BJ (cell line): Measurements from ENCODE around the gene FADS1. TPM values are rescaled to one million over a fixed set of nuclear protein-coding genes. Genes with fewer than 3 reads are reported as not detected.

Source experiments
- CTCF ChIA-PET: fragments of 350-600 bp; formaldehyde crosslinking; extraction: SDS; loops from one replicate; lab custom pipeline; 2021; ENCODE audit warnings: antibody characterized with exemption, inconsistent platforms; lab: Yijun Ruan, JAX
- POLR2A ChIA-PET: fragments of 300-600 bp; sonication (Branson Sonifier 250); formaldehyde crosslinking; extraction: SDS; loops from one replicate; lab custom pipeline; 2021; ENCODE audit warnings: antibody characterized with exemption; lab: Charles Lee
- DNase-seq: peaks from one replicate; pipeline ENCODE4 v3.0.0-alpha.2; 2011; ENCODE audit warnings: low read depth
- H3K27me3 ChIP-seq: 2 replicates; pipeline ENCODE4 v1.6.0; 2011; ENCODE audit warnings: low read length; ENCODE audit not compliant: control insufficient read depth, insufficient read depth
- H3K36me3 ChIP-seq: 2 replicates; pipeline ENCODE4 v1.5.1; 2011; ENCODE audit warnings: low read length; ENCODE audit not compliant: control insufficient read depth, insufficient read depth
- H3K4me3 ChIP-seq: 2 replicates; pipeline ENCODE4 v1.5.1; 2011; ENCODE audit warnings: low read depth, mild to moderate bottlenecking, control low read depth, low read length
- polyA plus RNA-seq: library from polyadenylated mRNA; depleted of rRNA; stranded (reverse); fragments of >200 nt; gene quantifications from 2 replicates; pipeline ENCODE4 v1.2.3, GENCODE V29; 2011
- TF ChIP-seq, protein P1 (sequence below): IDR thresholded peaks from 2 replicates; pipeline ENCODE4 v1.5.1; 2011; ENCODE audit warnings: low read depth, mild to moderate bottlenecking, control low read depth, inconsistent platforms, low read length, moderate library complexity; ENCODE audit not compliant: insufficient read depth

Gene FADS1
- polyA plus RNA-seq, 1 experiment, result 58.0 TPM

DNA sequence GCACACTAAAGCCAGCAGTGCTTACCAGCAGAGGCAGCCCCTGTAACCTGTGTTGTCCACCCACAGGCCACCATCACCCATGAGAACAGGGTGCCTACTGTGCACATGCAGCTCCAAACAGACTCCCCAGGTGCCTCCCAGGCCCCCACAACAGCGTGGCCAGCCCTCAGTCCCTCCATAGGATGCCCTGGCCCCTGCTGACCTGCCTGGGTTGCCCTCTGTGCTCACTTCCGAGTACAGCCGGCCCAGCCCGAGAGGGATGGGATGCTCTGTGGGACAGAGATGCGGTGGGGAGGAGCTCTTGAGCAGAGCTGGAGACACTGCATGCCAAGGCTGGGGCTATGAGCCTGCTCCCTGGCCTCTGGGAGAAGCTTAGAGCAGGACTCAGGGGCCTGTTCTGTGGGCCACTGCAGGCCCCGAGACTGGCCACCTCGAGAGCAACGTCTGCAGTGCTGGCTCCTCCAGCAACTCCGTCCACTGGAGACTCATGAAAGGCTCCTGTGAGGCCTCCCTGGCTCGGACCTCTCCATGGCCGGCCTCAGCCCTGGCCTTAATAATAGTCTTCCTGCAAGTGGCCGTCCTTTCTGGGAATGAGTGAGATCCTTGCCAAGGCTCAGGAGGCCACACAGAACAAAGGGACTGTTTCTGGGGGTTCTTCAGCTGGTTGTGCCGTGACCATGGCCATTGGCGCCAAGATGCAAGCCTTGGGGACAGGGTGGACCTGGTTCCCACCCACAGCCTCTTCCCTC lies 38.3 kb upstream of the FADS1 start:
- no peaks in the 10 kb centered on the region for H3K27me3 ChIP-seq
- ChIA-PET CTCF (interaction anchor here (0.9 kb wide), 1 partner anchor 15 kb away, joined by 4 read pairs; no protein-coding TSS in a partner anchor), POLR2A (no interaction called here)
- H3K4me3 ChIP-seq, result no peak overlapping the region
- TF ChIP-seq, protein P1, sequence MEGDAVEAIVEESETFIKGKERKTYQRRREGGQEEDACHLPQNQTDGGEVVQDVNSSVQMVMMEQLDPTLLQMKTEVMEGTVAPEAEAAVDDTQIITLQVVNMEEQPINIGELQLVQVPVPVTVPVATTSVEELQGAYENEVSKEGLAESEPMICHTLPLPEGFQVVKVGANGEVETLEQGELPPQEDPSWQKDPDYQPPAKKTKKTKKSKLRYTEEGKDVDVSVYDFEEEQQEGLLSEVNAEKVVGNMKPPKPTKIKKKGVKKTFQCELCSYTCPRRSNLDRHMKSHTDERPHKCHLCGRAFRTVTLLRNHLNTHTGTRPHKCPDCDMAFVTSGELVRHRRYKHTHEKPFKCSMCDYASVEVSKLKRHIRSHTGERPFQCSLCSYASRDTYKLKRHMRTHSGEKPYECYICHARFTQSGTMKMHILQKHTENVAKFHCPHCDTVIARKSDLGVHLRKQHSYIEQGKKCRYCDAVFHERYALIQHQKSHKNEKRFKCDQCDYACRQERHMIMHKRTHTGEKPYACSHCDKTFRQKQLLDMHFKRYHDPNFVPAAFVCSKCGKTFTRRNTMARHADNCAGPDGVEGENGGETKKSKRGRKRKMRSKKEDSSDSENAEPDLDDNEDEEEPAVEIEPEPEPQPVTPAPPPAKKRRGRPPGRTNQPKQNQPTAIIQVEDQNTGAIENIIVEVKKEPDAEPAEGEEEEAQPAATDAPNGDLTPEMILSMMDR, result no peak
- no peak for DNase-seq
- H3K36me3 ChIP-seq, result peaks cover 43% of the 10 kb centered on the region

GRCh38 chr11:61854206-61854895 lies 37.5 kb upstream of the FADS1 start:
- Histone ChIP-seq H3K36me3 (peaks cover 47% of the 10 kb centered on the region), H3K4me3 (no peak overlapping the region), H3K27me3 (no peaks in the 10 kb centered on the region)
- TF ChIP-seq, protein P1, result no peak
- ChIA-PET POLR2A (no interaction called here), CTCF (interaction anchor here (0.9 to 1.3 kb wide), 2 partner anchors 16 to 24 kb away, joined by 3 to 4 read pairs; no protein-coding TSS in a partner anchor)
- no peak for DNase-seq

- ChIA-PET POLR2A (no interaction called here), CTCF (interaction anchor here (1.3 kb wide), 1 partner anchor 23 kb away, joined by 3 read pairs; no protein-coding TSS in a partner anchor)
- TF ChIP-seq, protein P1, result no peak
- Histone ChIP-seq H3K27me3 (no peaks in the 10 kb centered on the region), H3K4me3 (no peak overlapping the region), H3K36me3 (peaks cover 47% of the 10 kb centered on the region)
- no peak for DNase-seq
These were observed 36.9 kb upstream of the FADS1 start for GRCh38 chr11:61853698-61854169.

DNA sequence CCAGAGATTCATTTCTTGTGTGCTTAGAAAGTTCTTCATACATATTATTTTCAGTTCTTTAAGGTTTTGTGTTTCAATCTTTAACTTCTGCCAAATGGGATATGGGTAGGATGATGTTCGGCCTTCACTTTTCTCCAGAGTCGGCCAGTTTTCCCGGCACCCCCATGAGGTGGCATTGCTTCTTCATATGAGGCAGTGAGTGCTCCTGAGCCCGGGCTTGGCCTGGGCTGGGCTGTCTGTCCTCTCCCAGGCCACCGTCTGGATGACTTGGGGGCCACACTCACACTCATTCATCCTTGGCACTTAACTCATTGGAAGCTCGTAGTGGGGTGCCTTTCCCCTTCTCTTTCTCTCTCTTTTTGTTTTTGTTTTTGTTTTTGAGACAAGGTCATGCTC lies 35.1 kb upstream of the FADS1 start:
- ChIA-PET POLR2A (no interaction called here), CTCF (no interaction called here)
- no peak for DNase-seq
- Histone ChIP-seq H3K27me3 (no peaks in the 10 kb centered on the region), H3K36me3 (peaks cover 50% of the 10 kb centered on the region), H3K4me3 (no peak overlapping the region)
- TF ChIP-seq, protein P1, result no peak
